MG63 (cell line): ENCODE measurements around the gene PGM5. TPM values are rescaled to one million over a fixed set of nuclear protein-coding genes. Genes with fewer than 3 reads are reported as not detected.
A peak's percentile ranks its signal among the peaks of the same experiment; 100 is the strongest.
"Not testable (repeated sequence)": the region's sequence is repeated elsewhere in the genome, so short reads cannot be mapped to it uniquely, and the experiment has no call there.

Source experiments
- DNase-seq: peaks from one replicate; pipeline ENCODE4 v3.0.0-alpha.2; 2020
- H3K27me3 ChIP-seq: fragments of 250-450 bp; sonication (Bioruptor Pico); 2 replicates; pipeline ENCODE4 v1.5.1; 2020; ENCODE audit warnings: mild to moderate bottlenecking, moderate library complexity
- H3K36me3 ChIP-seq: fragments of 250-450 bp; sonication (Bioruptor Pico); 2 replicates; pipeline ENCODE4 v1.5.1; 2020; ENCODE audit warnings: mild to moderate bottlenecking, moderate library complexity
- H3K4me3 ChIP-seq: fragments of 250-450 bp; sonication (Bioruptor Pico); 2 replicates; pipeline ENCODE4 v1.5.1; 2020; ENCODE audit warnings: mild to moderate bottlenecking, moderate library complexity
- H3K9me3 ChIP-seq: fragments of 250-450 bp; sonication (Bioruptor Pico); 2 replicates; pipeline ENCODE4 v1.5.1; 2020; ENCODE audit warnings: mild to moderate bottlenecking, moderate library complexity
- total RNA-seq: library from RNA; depleted of rRNA; stranded (reverse); fragments of >200 nt; shearing (Covaris generic); gene quantifications from 2 replicates; pipeline ENCODE4 v1.2.3, GENCODE V29; 2014; ENCODE audit warnings: low replicate concordance; rRNA removed

Gene PGM5
- 5.1 and 9.3 TPM in 2 replicates for total RNA-seq

- not testable (repeated sequence) for H3K27me3 ChIP-seq, H3K36me3 ChIP-seq, H3K9me3 ChIP-seq
- DNase-seq = peak; percentile 58
- peak within 1 kb of the TSS; percentile 58 for H3K4me3 ChIP-seq
Measured at GRCh38 chr9:68356380-68357118, at the start of gene PGM5. PGM5 (plus strand) TSS chr9:68356611; CDS start chr9:68357128, 517 bp downstream.

GRCh38 chr9:68307127-68307526 lies 49.3 kb upstream of the PGM5 start:
- H3K27me3 ChIP-seq, H3K9me3 ChIP-seq, DNase-seq, H3K36me3 ChIP-seq, H3K4me3 ChIP-seq: not testable (repeated sequence)

DNA sequence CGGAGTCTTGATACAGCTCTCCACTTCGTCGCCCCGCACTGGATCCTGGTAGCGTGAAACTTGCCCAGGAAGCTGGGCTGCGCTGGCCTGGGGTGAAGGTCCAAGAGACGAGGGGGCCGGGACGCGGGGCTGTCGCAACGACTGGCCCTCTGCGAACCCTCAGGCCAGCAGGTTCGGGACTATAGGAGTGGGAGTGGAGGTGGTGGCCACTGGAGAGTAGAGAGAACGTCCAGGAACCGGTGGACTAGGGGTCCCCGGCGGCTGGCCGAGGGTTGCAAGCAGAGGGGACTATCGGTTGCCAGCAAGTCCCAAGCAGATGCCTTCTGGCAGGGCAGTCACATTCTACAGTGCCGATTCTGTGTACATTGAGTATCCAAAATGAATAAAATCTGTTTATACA lies 48.8 kb upstream of the PGM5 start:
- H3K9me3 ChIP-seq, H3K36me3 ChIP-seq, H3K4me3 ChIP-seq, DNase-seq, H3K27me3 ChIP-seq: not testable (repeated sequence)

DNA sequence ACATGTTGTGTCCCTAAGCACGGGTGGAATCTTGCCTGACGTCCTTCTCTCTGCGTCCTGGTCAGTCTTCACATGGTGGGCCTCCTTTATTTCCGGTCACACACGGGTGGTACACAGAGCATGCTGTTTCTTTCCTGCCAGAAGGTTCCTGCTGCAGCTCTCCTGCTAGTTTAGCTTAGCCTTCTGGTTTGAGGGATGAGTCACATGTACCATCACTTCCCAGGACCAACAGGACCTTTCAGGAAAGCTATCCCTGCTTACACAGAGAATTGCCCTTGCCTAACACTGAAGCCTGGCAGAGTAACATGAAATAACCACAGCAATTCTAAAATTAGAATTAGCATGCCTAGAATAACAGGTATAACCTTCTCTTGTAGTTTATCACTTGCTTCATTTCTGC lies 45.2 kb upstream of the PGM5 start:
- not testable (repeated sequence) for H3K9me3 ChIP-seq, H3K4me3 ChIP-seq, DNase-seq, H3K27me3 ChIP-seq, H3K36me3 ChIP-seq

DNA sequence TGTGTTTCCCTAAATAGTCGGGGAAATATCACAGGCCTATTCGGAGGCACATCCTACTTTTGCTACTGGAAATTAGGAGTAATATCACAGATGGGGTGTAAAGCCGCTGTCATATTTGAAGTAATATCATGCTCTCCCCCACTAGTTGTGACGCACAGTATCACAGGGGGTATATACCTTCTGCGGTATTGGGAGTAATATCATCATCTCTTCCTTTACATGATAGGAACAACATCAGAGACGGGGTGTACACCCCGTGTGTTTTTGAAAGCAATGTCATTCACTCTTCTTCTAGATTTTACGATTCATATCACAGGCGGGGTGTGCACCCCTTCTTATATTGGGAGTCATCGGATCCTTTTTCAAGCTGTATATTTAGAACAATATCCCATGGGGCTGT lies 38.2 kb upstream of the PGM5 start:
- not testable (repeated sequence) for H3K36me3 ChIP-seq, H3K9me3 ChIP-seq, H3K27me3 ChIP-seq, H3K4me3 ChIP-seq, DNase-seq

- H3K27me3 ChIP-seq, H3K4me3 ChIP-seq, H3K36me3 ChIP-seq, DNase-seq, H3K9me3 ChIP-seq: not testable (repeated sequence)
Measured at GRCh38 chr9:68323749-68324148, 32.7 kb upstream of the PGM5 start.

GRCh38 chr9:68324518-68324917 lies 31.9 kb upstream of the PGM5 start:
- not testable (repeated sequence) for H3K9me3 ChIP-seq, H3K36me3 ChIP-seq, DNase-seq, H3K4me3 ChIP-seq, H3K27me3 ChIP-seq

DNA sequence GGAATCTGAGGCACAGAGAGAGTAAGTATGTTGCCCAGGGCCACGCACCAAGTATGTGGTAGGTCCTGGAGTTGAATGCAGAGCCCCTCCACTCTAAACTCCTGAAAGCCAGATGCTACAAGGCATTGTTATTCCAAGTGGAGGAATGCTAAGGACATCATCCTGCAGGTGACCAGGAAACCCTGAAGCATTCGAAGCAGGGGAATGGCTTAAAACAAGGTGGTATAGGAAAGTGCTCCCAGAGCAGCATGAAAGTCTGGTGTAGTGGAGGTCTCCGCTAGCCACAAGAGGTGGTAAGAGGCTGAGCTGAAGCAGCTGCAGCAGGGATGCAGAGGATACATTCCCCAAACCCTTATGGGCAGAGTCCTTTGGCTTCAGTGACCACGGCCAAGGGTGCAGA lies 27.3 kb upstream of the PGM5 start:
- H3K9me3 ChIP-seq, DNase-seq, H3K36me3 ChIP-seq, H3K27me3 ChIP-seq, H3K4me3 ChIP-seq: not testable (repeated sequence)

- not testable (repeated sequence) for H3K9me3 ChIP-seq, H3K27me3 ChIP-seq, DNase-seq, H3K36me3 ChIP-seq, H3K4me3 ChIP-seq
Measured at GRCh38 chr9:68330531-68331173, 25.8 kb upstream of the PGM5 start.

- H3K4me3 ChIP-seq, DNase-seq, H3K36me3 ChIP-seq, H3K27me3 ChIP-seq, H3K9me3 ChIP-seq: not testable (repeated sequence)
Measured at GRCh38 chr9:68332122-68332521, 24.3 kb upstream of the PGM5 start.

- H3K4me3 ChIP-seq = not testable (repeated sequence)
Measured at GRCh38 chr9:68335935-68336334, 20.5 kb upstream of the PGM5 start.

GRCh38 chr9:68336639-68337339 lies 19.6 kb upstream of the PGM5 start:
- not testable (repeated sequence) for H3K9me3 ChIP-seq, H3K4me3 ChIP-seq, H3K27me3 ChIP-seq, DNase-seq, H3K36me3 ChIP-seq

More at GRCh38 chr9:68335935-68336334, 20.5 kb upstream of the PGM5 start:
- not testable (repeated sequence) for H3K36me3 ChIP-seq, H3K9me3 ChIP-seq, H3K27me3 ChIP-seq, DNase-seq

DNA sequence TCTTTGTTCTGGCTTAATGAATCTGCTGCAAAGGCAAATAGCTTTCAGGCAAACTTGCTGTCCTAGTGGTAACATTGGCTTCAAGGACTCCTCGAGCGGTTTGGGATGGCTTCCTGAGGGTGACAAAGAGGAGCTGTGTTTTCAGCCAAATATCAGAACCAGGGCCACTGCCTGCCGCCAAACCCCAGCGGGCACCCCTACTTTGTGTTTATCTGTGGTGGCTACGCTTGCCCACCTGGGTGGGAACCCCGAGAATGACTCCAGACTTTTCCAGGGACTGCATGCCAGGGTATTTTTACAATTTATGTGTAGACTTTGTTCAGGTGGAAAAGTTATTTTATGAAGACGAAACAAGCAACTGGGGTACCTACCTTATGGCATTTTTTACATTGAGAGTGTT lies 18.4 kb upstream of the PGM5 start:
- H3K36me3 ChIP-seq, H3K4me3 ChIP-seq, H3K9me3 ChIP-seq, DNase-seq, H3K27me3 ChIP-seq: not testable (repeated sequence)

DNA sequence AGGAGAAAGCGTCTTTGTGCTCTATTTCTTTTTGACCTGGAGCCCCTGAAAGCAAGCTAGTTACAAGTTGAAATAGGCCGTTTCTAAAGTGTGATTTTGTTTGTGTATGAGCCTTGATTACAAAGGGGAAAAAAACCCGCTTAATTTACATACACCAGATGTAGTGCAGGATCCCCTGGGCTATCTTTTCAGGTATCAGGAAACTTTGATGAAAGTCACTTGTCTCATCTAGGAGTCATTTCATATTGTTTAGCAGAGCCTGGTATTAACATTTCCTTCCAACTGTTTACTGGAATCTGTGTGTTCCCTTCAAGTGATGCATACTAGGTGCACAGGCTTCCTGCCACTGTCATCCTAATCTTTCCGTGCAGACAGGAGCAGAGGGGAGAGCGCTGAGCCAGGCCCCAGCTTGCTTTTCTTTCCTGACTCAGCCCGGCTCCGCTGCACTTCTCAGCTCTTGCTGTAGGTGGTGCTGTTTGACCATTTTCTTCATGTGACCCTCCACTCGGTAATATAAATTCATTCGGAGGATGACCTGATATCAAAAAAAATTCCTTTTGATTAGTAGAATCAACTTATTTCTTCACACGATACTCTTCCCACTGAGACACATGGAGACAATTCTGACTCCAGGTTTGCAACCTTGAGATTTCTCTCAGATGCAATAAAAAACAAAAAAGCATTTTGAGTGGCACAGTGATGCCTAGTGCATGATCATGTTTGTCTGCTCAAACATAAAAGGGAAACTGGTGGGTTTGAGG lies 14.0 kb upstream of the PGM5 start:
- not testable (repeated sequence) for H3K27me3 ChIP-seq, H3K9me3 ChIP-seq, DNase-seq, H3K36me3 ChIP-seq, H3K4me3 ChIP-seq

- not testable (repeated sequence) for H3K9me3 ChIP-seq, H3K4me3 ChIP-seq, DNase-seq, H3K36me3 ChIP-seq, H3K27me3 ChIP-seq
Measured at GRCh38 chr9:68343242-68343641, 13.2 kb upstream of the PGM5 start.

- H3K27me3 ChIP-seq, DNase-seq, H3K9me3 ChIP-seq, H3K36me3 ChIP-seq, H3K4me3 ChIP-seq: not testable (repeated sequence)
Measured at GRCh38 chr9:68343992-68344391, 12.4 kb upstream of the PGM5 start.

DNA sequence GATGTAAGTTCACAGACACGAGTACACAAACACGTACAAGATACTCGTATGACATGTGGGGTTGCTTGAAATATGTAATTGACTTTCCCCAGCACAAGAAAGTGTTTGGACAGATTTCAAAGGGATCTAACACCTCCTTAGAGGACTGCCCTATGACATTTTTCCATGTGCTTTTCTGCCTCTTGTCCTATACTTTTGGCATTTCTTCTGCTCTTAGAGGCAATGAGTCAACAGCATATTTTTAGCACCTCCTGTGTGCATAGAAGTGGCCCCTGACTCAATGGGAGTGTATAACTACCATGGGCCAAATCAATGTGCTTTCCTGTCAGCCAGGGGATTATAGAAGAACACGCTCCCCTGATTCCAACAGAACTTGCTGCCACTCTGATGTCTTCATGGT lies 4.7 kb upstream of the PGM5 start:
- DNase-seq, H3K4me3 ChIP-seq, H3K27me3 ChIP-seq, H3K36me3 ChIP-seq, H3K9me3 ChIP-seq: not testable (repeated sequence)
